Liver (tissue), 9 donors: ENCODE measurements around the gene LRRN3. TPM values are rescaled to one million over a fixed set of nuclear protein-coding genes. Genes with fewer than 3 reads are reported as not detected.

Experiments
- DNase-seq: peaks from one replicate; pipeline ENCODE4 v3.0.0-alpha.2; 2017; ENCODE audit warnings: low spot score
- H3K27ac ChIP-seq, 2 donors: one replicate each; pipeline ENCODE4 v1.7.0; 2013; ENCODE audit warnings: inconsistent platforms in 2 of 2, low read length in 2 of 2, control low read depth in 1 of 2, low read depth in 1 of 2, mild to moderate bottlenecking in 1 of 2
- H3K27me3 ChIP-seq, 4 donors: one replicate each; pipeline versions ENCODE4 v1.6.1 to v1.7.0; 2013; ENCODE audit warnings: low read length in 3 of 4, inconsistent platforms in 1 of 4, mild to moderate bottlenecking in 1 of 4, moderate library complexity in 1 of 4; ENCODE audit not compliant: control insufficient read depth in 4 of 4, insufficient read depth in 4 of 4
- H3K36me3 ChIP-seq, 4 donors: one replicate each; pipeline versions ENCODE4 v1.6.1 to v1.7.0; 2013; ENCODE audit warnings: low read length in 3 of 4, mild to moderate bottlenecking in 3 of 4, low read depth in 1 of 4, moderate library complexity in 1 of 4; ENCODE audit not compliant: control insufficient read depth in 4 of 4, insufficient read depth in 3 of 4
- H3K4me1 ChIP-seq, 4 donors: one replicate each; pipeline versions ENCODE4 v1.6.1 to v1.7.0; 2013; ENCODE audit warnings: low read length in 3 of 4, mild to moderate bottlenecking in 3 of 4, moderate library complexity in 1 of 4; ENCODE audit not compliant: control insufficient read depth in 4 of 4, insufficient read depth in 4 of 4
- H3K4me3 ChIP-seq, 3 donors: one replicate each; pipeline versions ENCODE4 v1.6.1 to v1.7.0; 2013; ENCODE audit warnings: low read length in 3 of 3, control low read depth in 1 of 3, low read depth in 1 of 3, mild to moderate bottlenecking in 1 of 3
- H3K9ac ChIP-seq, 2 donors: one replicate each; pipeline ENCODE4 v1.7.0; 2013; ENCODE audit warnings: low read length in 2 of 2, mild to moderate bottlenecking in 2 of 2, moderate library complexity in 2 of 2, control low read depth in 1 of 2, low read depth in 1 of 2
- H3K9me3 ChIP-seq, 4 donors: one replicate each; pipeline versions ENCODE4 v1.6.1 to v1.7.0; 2013; ENCODE audit warnings: low read length in 3 of 4; ENCODE audit not compliant: control insufficient read depth in 4 of 4
- ATF3 ChIP-seq: IDR thresholded peaks from 2 replicates; pipeline ENCODE4 v1.6.1; 2016; ENCODE audit warnings: antibody characterized with exemption
- CTCF ChIP-seq: fragments of 150-350 bp; IDR thresholded peaks from 2 replicates; pipeline ENCODE4 v1.5.1; 2017; ENCODE audit warnings: improper control_type of control experiment, low read depth, low read length; ENCODE audit not compliant: missing input control
- EGR1 ChIP-seq, 2 donors: IDR thresholded peaks; 2 replicates each; pipeline ENCODE4 v1.6.1; 2016 to 2018; ENCODE audit warnings: antibody characterized with exemption in 2 of 2, low read depth in 2 of 2
- FOXA1 ChIP-seq: IDR thresholded peaks from 2 replicates; pipeline ENCODE4 v1.6.1; 2016; ENCODE audit warnings: antibody characterized with exemption
- FOXA2 ChIP-seq: IDR thresholded peaks from 2 replicates; pipeline ENCODE4 v1.6.1; 2016; ENCODE audit warnings: antibody characterized with exemption
- GABPA ChIP-seq, 2 donors: IDR thresholded peaks in 1 of 2; conservative IDR thresholded peaks in 1 of 2; 2 replicates each; pipeline ENCODE4 v1.6.1; 2016; ENCODE audit warnings: antibody characterized with exemption in 2 of 2, mild to moderate bottlenecking in 1 of 2, moderate library complexity in 1 of 2
- HNF4A ChIP-seq, 2 donors: conservative IDR thresholded peaks; 2 replicates each; pipeline ENCODE4 v1.6.1; 2016; ENCODE audit warnings: antibody characterized with exemption in 2 of 2, mild to moderate bottlenecking in 2 of 2
- HNF4G ChIP-seq: IDR thresholded peaks from 2 replicates; pipeline ENCODE4 v1.6.1; 2016; ENCODE audit warnings: antibody characterized with exemption
- JUND ChIP-seq, 2 donors: IDR thresholded peaks; 2 replicates each; pipeline ENCODE4 v1.6.1; 2016; ENCODE audit warnings: antibody characterized with exemption in 2 of 2
- NR2F2 ChIP-seq: IDR thresholded peaks from 2 replicates; pipeline ENCODE4 v1.6.1; 2016; ENCODE audit warnings: antibody characterized with exemption
- RAD21 ChIP-seq, 2 donors: IDR thresholded peaks; 2 replicates each; pipeline ENCODE4 v1.6.1; 2016; ENCODE audit warnings: antibody characterized with exemption in 2 of 2, mild to moderate bottlenecking in 2 of 2
- REST ChIP-seq: IDR thresholded peaks from 2 replicates; pipeline ENCODE4 v1.6.1; 2016; ENCODE audit warnings: antibody characterized with exemption, mild to moderate bottlenecking
- RXRA ChIP-seq, 2 donors: IDR thresholded peaks; 2 replicates each; pipeline ENCODE4 v1.6.1; 2017 to 2018; ENCODE audit warnings: antibody characterized with exemption in 2 of 2, mild to moderate bottlenecking in 1 of 2
- SP1 ChIP-seq: IDR thresholded peaks from 2 replicates; pipeline ENCODE4 v1.6.1; 2018; ENCODE audit warnings: antibody characterized with exemption, mild to moderate bottlenecking
- TAF1 ChIP-seq: conservative IDR thresholded peaks from 2 replicates; pipeline ENCODE4 v1.6.1; 2016; ENCODE audit warnings: antibody characterized with exemption, mild to moderate bottlenecking
- YY1 ChIP-seq: IDR thresholded peaks from 2 replicates; pipeline ENCODE4 v1.6.1; 2016; ENCODE audit warnings: antibody characterized with exemption, mild to moderate bottlenecking
- WGBS: extraction: QIAGEN DNeasy Blood & Tissue Kit; methylation state at CpG from one replicate; pipeline ENCODE4 v1.1.7; 2013; 5-methylcytosine and 5-hydroxymethylcytosine counted together
- polyA plus RNA-seq, 2 donors: library from polyadenylated mRNA; stranded (reverse) in 1 of 2; unstranded in 1 of 2; fragments of 200-250 nt in 1 of 2; fragments of >200 nt in 1 of 2; fragmentation: Nextera tagmentation in 1 of 2; extraction: Ambion mirVana in 1 of 2; gene quantifications; one replicate each; pipeline versions ENCODE4 v1.2.1 to v1.2.3, GENCODE V29; 2013 to 2015
- total RNA-seq, 2 donors: library from RNA; depleted of rRNA; stranded (reverse); fragments of >200 nt; gene quantifications; one replicate each; pipeline ENCODE4 v1.2.3, GENCODE V29; 2014
- TF ChIP-seq, protein P1 (sequence below): IDR thresholded peaks from 2 replicates; pipeline ENCODE4 v1.6.1; 2016; ENCODE audit warnings: antibody characterized with exemption
- TF ChIP-seq, protein P2 (sequence below): IDR thresholded peaks from 2 replicates; pipeline ENCODE4 v1.6.1; 2016; ENCODE audit warnings: antibody characterized with exemption
- donor health status: healthy.
- donor health status: healthy.
- donor health status: healthy.
- donor health status: healthy.
- donor health status: healthy.

The LRRN3 gene
- total and polyA plus RNA-seq, 4 donors, result 0.18 to 1.1 (median 0.32) TPM

DNA sequence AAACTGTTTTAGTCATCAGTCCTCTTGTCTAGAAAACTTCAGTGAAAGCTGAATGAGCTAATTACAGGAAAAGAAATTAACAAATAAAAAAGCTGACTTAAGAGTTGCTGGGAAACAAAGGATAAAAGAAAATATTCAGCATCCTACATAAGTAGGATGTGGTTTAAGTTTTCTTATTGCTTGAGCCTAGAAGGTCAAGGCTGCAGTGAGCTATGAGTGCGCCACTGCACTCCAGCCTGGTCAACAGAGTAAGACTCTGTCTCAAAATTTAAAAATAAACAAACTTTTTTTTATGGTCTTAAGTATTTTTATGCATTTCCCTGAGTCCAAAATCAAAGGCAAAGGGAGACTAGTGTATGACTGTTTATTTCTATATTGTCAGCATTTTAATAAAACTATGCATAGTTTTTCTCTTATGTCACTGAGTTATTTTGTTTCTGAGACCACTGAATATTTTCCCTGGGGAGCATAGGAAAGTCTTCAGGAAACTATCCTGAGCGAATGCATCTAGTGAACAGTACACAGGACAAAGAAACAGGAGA, 40.0 kb upstream of the LRRN3 start:
- WGBS, result 85% methylated on average over 2 of the region's 2 CpGs
- no peaks in the 10 kb centered on the region for H3K9me3 ChIP-seq
- no peaks in the 10 kb centered on the region for H3K27me3 ChIP-seq
- no peak overlapping the region for H3K9ac ChIP-seq
- H3K4me3 ChIP-seq, result no peak overlapping the region
- no peaks in the 10 kb centered on the region for H3K36me3 ChIP-seq
- no peak for TF ChIP-seq JUND (IDR thresholded peaks at IDR 0.05)
- no peak for TF ChIP-seq TAF1
- no peak for TF ChIP-seq FOXA1
- TF ChIP-seq, protein P1, sequence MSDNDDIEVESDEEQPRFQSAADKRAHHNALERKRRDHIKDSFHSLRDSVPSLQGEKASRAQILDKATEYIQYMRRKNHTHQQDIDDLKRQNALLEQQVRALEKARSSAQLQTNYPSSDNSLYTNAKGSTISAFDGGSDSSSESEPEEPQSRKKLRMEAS, result no peak
- no peak for TF ChIP-seq HNF4A (conservative IDR thresholded peaks at IDR 0.05)
- TF ChIP-seq GABPA (IDR thresholded peaks at IDR 0.05 in 1 of 2, conservative IDR thresholded peaks at IDR 0.05 in 1 of 2), result no peak
- TF ChIP-seq EGR1 (IDR thresholded peaks at IDR 0.05; ENCODE audit: low read depth in 2 of 2), result no peak
- TF ChIP-seq HNF4G, result no peak
- no peak for TF ChIP-seq RAD21 (IDR thresholded peaks at IDR 0.05)
- TF ChIP-seq YY1, result no peak
- TF ChIP-seq SP1, result no peak
- TF ChIP-seq ATF3, result no peak
- TF ChIP-seq FOXA2, result no peak
- TF ChIP-seq, protein P2, sequence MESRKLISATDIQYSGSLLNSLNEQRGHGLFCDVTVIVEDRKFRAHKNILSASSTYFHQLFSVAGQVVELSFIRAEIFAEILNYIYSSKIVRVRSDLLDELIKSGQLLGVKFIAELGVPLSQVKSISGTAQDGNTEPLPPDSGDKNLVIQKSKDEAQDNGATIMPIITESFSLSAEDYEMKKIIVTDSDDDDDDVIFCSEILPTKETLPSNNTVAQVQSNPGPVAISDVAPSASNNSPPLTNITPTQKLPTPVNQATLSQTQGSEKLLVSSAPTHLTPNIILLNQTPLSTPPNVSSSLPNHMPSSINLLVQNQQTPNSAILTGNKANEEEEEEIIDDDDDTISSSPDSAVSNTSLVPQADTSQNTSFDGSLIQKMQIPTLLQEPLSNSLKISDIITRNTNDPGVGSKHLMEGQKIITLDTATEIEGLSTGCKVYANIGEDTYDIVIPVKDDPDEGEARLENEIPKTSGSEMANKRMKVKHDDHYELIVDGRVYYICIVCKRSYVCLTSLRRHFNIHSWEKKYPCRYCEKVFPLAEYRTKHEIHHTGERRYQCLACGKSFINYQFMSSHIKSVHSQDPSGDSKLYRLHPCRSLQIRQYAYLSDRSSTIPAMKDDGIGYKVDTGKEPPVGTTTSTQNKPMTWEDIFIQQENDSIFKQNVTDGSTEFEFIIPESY, result no peak
- TF ChIP-seq CTCF, result no peak
- TF ChIP-seq REST, result no peak
- no peak for TF ChIP-seq RXRA (IDR thresholded peaks at IDR 0.05)
- TF ChIP-seq NR2F2, result no peak
- no peak overlapping the region for H3K27ac ChIP-seq
- no peak for DNase-seq
- no peaks in the 10 kb centered on the region for H3K4me1 ChIP-seq
